GM12864 (cell line): ENCODE results near the gene LDLRAD4.

Experiments used
- DNase-seq: peaks from one replicate; pipeline ENCODE4 v3.0.0-alpha.2; 2011; ENCODE audit warnings: low read depth
- H3K4me3 ChIP-seq: 2 replicates; pipeline ENCODE4 v1.5.1; 2011; ENCODE audit warnings: mild to moderate bottlenecking, low read depth, low read length, control low read depth
- CTCF ChIP-seq: IDR thresholded peaks from 2 replicates; pipeline ENCODE4 v1.5.1; 2011; ENCODE audit warnings: low read depth, mild to moderate bottlenecking, moderate library complexity, low read length, control low read depth, inconsistent platforms; ENCODE audit errors: missing control alignments

The LDLRAD4 gene

GRCh38 chr18:13580351-13580750 is 361.8 kb downstream of the LDLRAD4 start:
- no peak for DNase-seq
- H3K4me3 ChIP-seq: no peak overlapping the region
- no peak for TF ChIP-seq CTCF

GRCh38 chr18:13580991-13581390 is 362.4 kb downstream of the LDLRAD4 start:
- DNase-seq: no peak
- no peak for TF ChIP-seq CTCF
- no peak overlapping the region for H3K4me3 ChIP-seq

GRCh38 chr18:13581496-13582177 is 363.1 kb downstream of the LDLRAD4 start:
- no peak overlapping the region for H3K4me3 ChIP-seq
- no peak for TF ChIP-seq CTCF

GRCh38 chr18:13582178-13582670 is 363.7 kb downstream of the LDLRAD4 start:
- no peak for DNase-seq
- H3K4me3 ChIP-seq: no peak overlapping the region
- no peak for TF ChIP-seq CTCF

More at GRCh38 chr18:13581496-13582177, 363.1 kb downstream of the LDLRAD4 start:
- no peak for DNase-seq

GRCh38 chr18:13583576-13584550 is 365.3 kb downstream of the LDLRAD4 start:
- no peak for TF ChIP-seq CTCF
- no peak for DNase-seq
- H3K4me3 ChIP-seq: no peak overlapping the region

GRCh38 chr18:13584825-13585224 is 366.3 kb downstream of the LDLRAD4 start:
- no peak for TF ChIP-seq CTCF
- DNase-seq: no peak
- H3K4me3 ChIP-seq: no peak overlapping the region
